Panc1 (cell line): Measurements from ENCODE around the gene SSR1.

Source experiments
- CTCF ChIP-seq: fragments of 450-650 bp; IDR thresholded peaks from 2 replicates; pipeline ENCODE4 v1.5.1; 2017; ENCODE audit warnings: mild to moderate bottlenecking
- REST ChIP-seq, 2 experiments: IDR thresholded peaks; 2 replicates each; pipeline ENCODE4 v1.6.1; 2011 to 2012; ENCODE audit warnings: low read depth in 2 of 2, control low read depth in 1 of 2, low read length in 1 of 2, mild to moderate bottlenecking in 1 of 2, moderate library complexity in 1 of 2; ENCODE audit not compliant: insufficient read depth in 1 of 2

GRCh38 chr6:7264041-7264440 lies 49.0 kb downstream of the SSR1 start:
- TF ChIP-seq CTCF, result no peak
- TF ChIP-seq REST (IDR thresholded peaks at IDR 0.05; ENCODE audit: insufficient read depth in 1 of 2, low read depth in 2 of 2, low read length in 1 of 2), result no peak
